DMS 273 (cell line): Measurements from ENCODE around the gene FGR.

ENCODE experiments used
- DNase-seq: peaks from one replicate; lab custom pipeline; 2025; ENCODE audit not compliant: unreplicated experiment; lab: John Stamatoyannopoulos, UW

Gene FGR

DNA sequence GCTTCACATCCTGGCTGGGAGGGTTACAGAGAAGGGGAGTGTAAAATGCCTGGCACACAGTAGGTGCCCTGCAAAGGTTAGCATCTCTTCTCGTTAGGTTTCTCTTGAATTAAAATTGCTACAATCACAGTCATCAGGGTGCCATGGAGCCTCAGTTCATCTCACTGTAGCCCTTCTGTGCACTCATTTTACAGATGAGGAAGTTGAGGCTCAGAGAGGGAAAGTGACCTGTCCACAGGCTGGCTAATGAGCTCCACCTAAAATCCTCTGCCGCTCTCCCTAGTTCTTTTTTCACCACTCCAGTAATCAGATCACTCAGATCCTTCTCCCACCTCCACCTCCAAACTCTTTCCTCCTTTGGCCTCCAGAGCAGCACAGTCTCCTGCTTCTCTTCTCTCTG, 17.6 kb downstream of the FGR start:
- no peak for DNase-seq

DNA sequence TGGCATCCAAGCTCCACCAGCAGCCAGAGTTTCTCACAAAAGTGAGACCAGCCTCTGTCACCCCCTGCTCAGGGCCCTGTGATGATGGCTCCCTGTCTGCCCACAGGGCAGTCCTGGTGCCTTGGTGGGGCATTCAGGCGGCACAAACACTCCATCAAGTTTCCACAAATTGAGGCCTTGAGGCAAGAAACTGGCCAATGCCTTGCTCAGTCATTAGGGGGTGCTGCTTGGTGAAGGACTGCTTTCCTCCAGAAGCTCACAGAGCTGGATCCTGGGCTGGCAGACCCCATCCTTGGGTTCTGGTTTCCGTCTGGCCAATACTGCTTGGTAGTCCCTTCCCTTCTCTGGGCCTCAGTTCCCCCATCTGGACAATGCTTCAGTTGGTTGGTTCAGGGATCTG, 18.5 kb downstream of the FGR start:
- peak; percentile 34 for DNase-seq

DNA sequence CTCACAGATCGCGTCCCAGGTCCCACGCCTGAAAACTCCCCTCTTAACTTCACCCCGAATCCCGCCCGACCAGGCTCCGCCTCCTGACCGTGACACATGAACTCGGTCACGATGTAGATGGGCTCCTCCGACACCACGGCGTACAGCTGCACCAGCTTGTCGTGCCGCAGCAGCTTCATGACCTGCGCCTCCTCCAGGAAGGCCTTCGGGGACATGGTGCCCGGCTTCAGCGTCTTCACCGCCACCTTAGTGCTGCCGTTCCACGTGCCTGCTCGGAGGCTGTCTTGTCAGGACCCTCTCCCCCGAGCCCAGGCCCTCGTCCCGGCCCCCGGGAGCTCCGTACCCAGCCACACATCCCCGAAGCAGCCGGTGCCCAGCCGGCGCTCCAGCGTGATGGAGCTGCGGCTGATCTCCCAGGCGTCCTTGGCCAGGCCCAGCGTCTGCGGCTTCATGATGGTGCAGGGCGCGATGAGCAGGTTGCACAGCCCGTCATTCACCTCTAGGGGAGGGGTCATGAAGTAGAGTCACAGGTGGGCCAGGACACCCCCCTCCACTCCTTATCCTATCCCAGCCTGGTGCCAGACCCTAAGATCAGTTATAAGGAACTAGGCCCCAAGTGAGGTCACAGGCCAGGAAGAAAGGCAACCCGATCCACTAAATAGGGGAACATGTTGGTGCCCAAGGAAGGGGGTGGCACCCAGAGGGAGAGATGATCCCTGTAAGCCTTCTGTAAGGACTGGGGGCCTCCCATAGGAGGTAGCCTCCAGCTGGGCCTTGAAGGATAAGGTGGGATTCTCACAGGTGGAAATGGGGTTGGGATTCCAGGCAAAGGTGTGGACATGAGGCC, 19.4 kb downstream of the FGR start:
- no peak for DNase-seq

DNA sequence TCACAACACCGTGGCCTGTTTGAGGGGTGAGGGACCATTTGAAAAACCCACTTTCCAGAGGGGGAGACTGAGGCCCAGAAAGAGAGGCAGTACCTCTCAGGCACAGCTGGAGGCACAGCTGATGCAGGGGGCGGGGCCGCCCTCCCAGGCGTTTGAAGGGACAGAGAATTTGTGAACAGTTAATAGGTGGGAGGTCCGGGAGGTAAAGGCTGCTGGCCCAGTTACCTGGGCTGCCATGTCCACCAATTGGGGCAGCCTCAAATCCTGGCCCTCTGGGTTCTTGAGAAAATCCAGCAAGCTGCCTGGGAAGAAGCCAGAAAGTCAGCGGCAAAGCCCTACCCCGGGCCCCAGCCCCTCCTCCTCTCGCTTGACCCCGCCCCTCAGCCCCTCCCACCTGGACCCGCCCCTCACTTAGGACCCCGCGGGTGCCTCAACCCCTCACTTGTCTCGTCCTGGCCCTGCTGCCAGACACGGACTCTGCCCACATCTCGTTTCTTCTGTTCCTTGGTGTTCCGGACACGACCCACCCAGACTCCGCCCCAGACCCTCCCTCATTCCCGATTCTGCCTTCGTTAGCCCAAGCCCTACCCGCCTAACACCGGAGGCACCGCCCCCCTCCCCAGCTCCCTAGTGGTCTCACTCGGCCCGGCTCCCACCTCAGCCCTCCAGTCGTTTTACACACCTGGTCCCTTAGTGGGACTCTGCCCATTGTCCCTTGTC, 20.2 kb downstream of the FGR start:
- no peak for DNase-seq

DNA sequence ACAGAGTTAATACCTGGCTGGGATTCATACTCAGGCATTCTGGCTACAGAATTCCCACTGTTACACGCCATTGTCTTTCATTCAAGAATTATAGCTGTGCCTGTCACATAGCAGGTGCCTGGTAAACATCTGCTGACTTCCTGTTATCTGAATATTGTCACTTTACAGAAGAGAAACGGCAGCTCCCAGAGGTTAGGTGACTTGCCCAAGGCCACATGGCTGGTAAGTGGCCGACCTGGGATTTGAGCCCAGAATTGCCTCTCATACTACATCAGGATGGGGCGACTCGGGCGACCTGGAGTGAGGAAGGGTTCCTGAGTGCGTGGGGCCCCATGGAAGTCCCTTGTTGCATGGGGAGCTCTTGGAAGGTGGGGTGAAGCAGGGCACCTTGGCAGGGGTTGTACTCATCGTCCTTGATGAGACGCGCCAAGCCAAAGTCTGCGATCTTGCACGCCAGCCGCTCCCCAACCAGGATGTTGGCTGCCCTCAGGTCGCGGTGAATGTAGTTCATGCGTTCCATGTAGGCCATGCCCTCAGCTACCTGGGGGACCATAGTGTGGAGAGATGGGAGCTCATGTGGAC, 20.9 kb downstream of the FGR start:
- no peak for DNase-seq

DNA sequence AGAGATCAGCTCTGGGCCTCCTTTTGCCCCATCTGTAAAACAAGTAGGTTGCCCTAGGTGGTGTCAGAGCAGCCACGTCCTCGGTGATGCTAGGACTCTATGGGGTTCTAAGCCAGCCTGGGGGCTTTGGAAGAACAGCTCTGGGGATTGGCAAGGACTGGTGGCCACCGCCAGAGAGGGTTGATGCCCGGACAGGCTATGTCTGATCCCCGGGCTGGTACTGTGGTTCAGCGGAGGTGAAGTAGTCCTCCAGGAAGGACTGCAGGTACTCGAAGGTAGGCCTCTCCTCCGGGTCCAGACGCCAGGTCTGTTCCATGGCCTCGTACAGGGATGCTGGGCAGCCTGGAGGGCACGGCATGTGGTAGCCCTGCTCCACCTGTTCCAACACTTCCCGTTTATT, 22.3 kb downstream of the FGR start:
- DNase-seq: no peak

DNA sequence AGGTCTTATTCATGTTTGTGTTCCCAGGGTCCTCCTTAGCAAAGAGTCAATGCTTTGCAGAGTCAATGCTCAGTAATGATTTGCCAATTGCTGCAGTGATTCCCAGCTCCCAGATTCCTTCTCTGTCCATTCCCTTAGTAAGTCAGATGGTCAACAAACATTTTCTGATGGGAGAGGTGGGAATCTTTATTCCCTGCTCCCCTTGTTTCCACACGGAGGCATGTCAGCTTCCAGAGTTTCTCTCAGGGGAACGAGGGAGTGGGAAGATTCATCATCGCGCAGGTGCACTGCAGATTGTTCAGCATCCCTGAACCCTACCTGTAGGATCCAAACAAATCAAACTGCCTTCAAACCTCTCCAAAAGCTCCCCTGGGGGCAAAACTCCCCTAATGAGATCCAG, 23.5 kb downstream of the FGR start:
- DNase-seq: peak; percentile 20

DNA sequence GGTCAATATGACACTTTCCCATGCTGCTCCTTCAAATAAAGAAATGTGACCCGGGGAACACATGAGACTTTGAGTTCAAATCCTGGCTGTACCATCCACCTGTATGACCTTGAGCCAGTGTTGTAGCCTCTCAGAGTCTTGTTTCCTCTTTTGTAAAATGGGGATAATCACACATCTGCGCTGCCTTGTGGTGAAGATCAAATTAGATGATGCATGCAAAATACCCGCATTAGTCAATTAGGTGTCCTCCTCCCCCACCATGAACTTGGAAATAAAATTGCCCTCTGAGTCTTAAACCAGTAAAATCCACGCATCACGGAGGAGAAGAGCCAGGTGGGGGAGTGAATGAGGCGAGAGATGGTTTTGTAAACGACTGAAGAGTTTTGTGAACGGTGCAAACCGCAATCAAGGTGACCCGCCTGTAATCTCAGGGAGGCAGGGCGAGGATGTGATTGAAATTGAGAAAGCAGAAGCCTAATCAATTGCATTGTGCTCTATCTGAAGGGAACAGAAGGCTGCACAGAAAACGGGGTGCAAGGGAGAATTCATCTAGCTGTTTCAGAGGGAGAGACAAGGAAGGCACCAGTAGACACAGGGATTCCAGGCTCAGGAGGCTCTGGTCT, 25.3 kb downstream of the FGR start:
- DNase-seq: no peak

DNA sequence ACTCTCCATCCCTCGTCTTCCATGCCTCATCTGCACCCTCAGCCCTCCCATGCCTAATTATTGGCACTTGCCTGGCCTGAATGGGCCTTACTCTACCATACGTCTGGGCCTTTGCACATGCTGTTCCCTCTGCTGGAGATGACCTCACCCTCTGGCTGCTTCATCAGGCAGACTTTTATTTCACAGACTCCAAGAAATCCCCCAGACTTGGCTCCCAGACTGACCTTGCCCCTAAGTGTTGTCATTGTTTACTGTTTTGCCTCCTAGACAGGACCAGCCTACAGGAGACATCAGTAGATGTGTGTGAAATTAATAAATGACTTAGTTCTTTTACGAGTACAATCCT, 25.8 kb downstream of the FGR start:
- no peak for DNase-seq

DNA sequence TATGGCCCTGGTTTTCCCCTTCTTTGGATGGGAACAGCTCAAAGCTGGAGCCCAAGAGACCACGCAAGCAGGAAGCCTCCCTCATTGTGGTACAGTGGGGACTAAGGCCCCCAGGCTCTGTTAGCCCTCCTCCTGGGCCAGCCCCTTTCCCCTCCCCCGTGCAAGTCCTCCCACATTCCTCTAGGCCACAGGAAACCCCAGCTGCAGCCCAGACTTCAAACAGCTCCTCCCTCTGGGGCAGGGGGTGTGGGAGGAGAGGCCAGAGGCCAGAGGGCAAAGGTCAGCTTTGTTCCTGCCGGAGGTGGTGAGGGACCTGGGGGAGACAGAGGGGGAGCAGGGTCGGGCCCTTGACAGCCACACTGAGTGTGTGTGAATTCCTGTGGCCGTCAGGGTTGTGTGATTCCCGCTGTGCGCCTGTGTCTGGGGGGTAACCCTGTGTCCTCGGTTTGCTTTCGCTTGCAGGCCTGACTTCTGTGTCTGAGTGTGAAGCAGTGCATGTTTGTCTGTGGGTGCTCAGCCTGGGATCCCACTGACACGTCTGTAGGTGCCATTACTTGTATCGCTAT, 27.7 kb downstream of the FGR start:
- no peak for DNase-seq

DNA sequence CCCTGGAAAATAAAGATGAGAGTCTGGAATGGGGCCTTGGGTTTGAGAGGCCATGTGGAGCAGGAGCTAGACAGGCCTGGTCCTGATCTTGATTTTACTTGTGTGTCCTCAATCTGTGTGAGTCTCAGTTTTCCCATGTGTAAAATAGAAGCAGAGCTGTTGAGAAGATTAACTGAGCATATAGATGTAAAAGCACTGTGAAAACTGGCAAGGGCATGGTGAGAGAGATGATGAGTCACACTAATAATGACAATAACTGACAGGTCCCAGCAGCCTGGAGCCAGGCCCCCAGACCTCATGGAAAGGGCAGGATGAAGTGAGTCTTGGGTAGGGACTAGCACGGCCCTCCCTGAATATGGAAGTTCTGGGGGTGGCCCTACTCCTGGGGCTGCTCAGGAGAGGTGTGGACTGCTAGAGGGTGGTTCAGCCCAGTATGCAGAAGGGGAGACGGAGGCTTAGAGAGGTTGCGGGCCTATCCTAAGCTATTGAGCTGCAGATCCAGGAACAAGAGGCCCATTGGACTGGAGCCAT, 28.2 kb downstream of the FGR start:
- DNase-seq: peak; percentile 43

DNA sequence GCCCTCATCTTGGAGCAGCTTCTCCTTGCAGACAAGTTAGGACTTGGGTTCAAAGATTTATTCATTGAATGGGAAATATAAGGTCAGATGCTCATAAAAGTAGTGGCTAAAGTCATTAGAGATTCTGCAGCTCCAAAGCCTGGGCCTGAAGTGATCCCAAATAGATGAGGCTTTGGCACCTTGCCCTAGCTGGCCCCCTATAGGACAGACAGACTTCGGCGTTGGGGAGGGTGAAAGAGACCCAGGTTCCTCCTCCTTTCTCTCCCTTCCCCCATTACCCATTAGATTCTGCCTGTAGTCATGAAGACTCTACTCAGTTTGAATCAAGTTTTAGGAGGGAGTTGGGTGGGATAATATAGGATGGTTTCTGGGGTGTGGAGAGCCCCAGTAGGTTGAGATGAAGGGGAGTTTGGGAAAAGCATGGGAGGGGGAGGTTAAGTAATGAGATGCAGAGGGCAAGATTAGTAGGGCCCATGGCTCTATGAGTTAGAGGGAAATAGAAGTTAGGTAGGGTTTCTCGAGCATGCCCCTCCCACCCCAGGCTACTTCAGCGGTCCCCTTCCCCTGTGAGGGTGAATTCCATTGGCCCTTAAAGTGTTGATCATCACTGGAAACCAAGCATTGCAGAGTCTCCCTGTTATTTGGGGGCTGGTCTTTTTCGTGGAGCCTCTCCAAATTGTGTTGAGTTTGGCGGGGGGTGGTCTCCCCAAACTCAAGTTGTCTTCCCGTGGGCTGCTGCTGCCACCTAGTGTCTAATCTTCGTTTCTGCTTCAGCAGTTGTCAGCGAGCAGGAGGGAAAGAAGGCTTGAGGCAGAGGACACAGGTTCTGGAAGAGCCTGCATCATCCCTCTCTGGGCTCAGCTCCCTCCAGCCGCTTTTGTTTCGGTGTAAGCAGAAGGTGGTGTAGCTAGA, 28.9 kb downstream of the FGR start:
- peak; percentile 83 for DNase-seq

DNA sequence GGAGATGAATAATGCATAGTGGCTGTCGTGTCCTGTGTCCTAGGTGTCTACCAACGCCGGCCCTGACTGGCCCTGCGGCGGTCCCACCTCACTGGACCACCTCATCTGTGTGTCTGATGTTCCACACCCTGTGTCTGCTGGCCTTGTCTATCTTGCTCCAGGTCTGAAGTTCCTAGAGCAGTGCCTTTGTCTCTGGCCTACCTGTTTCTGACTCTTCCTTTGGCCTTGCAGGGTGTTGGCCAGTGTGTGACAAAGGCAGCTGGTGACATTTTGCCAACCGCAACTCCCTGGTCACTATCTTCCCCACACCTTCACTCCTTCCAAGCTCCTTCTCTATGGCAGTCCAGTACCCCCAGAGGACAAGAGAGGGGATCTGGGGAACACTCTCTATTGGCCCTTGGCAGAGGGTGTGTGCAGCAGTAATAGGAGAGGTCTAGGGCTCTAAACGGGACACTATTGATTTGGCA, 29.7 kb downstream of the FGR start:
- DNase-seq: peak; percentile 46

DNA sequence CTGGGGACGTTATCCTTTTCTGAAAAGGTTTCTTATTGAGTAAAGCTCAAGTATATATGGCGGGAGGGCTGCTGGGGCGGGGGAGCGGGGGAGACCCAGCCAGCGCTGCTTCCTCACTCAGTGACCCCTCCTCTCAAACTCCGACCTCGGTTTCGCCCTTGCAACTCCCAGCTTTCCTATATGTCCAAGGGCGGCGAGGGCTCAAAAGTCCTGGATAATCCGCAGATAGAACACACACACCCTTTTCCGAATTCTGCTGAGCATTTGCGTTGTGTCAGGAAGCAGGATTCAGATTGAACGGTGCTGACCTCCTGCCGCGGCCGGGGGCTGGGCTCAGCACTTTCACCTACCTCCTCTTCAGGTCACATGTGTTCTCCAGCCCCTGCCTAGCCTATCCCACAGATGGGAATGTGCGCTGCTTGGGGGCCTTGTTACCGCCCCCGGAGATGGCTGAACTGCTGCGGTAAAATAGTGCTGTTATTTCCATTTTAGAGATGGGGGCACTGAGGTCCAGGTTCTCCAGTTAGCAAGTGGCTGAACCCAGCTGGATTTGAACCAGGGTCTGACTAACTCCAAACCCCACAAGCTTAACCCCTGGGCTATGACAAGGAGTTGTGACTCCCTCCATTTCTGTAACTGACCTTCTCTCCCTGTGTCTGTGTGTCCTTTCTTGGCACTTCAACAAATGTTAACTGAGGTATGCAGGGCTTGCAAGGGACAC, 30.2 kb downstream of the FGR start:
- peak; percentile 47 for DNase-seq

DNA sequence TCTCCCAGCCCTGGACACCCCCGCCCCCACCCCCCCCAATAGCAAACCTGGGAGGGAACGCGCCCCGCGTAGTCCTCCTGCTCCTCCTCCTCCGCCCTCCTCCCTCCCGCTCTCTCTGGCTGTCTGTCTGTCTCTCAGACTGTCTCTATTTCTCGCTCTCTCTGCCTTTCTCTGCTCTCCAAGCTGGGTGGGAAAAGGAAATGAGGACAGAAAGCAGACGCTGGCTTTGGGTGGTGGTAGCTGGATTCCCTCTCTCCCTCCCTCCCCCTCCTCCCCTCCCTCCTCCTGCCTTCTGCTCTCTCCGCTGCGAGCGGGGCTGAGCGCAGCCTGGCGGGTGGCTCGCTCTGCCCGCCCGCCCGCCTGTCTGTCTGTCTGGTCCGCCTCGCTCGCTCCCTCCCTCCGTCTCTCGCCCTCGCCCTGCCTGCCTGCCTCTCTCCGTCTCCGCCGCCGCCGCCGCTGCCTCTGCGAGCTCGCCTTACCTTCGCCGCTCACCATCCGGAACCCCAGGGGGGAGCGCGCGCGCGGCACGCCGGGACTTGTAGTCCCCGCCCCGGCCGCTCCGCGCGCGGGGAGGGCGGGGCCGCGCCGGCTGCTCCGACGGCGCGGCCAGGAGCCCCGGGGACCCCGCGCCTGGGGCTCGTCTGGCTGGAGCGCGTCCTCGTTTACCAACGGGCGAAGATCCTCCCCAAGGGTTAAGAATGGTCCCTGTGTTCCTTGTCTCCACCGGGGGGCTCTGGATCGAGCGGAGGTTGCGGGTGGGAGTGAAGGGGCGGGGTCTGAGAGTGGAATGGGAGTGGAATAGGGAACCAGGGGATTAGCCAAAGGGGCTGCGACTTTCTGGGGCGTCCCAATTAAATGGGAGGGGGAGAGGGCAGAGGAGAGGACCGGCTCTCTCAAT, 31.1 kb downstream of the FGR start, which contains the start of gene AHDC1:
TSS of gene AHDC1 (minus strand) at position 464 of the 898 bp plus-strand sequence. CDS start 52,029 bp downstream, outside the sequence.
- DNase-seq: peak; percentile 98

DNA sequence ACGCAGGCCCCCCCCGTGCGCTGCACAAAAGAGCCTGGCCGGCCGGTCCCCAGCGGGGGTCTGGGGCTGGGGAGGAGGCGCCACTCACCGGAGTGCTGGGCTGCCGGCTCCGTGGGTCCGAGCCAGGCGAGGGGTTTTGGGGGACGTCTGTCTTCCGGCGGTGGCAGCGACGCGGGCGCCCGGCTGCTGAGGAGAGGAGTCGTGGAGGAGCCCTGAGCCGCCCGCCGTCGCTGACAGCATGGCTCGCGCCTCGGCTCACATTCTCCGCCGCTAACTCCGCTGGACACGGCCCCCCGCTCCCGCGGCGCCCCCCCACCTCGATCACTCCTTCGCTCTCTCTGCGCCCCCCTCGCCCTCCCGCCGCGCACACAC, 31.7 kb downstream of the FGR start:
- DNase-seq: peak; percentile 73

DNA sequence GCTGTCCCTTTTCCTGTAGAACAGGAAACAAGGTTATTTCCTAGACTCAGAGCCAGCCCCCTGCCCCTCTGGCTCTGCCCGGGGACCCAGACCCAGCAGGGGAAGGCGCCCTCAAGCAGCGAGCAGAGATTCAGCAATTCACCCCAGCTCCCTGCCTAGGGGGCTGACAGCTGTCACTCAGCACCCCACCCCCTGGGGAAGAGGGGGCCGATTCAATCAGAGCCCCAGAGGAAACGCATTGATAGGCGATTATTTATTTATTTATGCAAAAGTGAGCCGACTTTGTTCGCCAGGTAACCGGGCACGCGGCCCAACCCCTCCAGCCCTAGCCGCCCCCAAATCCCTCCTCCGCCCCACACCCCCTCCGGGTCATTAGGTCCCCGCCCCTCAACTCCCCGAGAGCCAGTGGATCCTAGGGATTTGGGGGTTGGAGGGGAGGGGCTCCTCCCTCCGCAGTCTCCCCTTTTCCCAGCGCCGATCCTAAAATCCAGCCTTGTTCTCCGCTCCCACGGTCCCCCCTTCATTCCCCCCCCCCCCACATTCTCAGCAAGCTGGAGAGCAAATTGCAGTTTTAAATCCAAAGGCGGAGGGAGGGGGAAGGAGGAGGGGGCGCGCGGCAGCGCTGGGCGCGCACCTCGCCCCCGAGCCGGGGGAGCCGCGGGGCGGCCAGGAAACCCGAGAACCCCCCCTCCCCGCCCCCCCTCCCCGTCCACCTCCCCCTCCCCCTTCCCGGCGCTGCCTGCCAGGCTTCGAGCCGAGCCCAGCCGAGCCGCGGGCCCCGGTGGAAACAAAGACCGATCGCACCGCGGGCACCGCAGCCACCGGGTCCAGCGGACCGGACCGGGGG, 32.3 kb downstream of the FGR start:
- DNase-seq: peak; percentile 73
